HG03095 (cell line): Measurements from ENCODE around the gene FGFRL1.
A peak's percentile ranks its signal among the peaks of the same experiment; 100 is the strongest.

Source experiments
- ATAC-seq: cut with Tn5 transposase; IDR thresholded peaks from one replicate; pipeline ENCODE4 v1.9.1; 2021; ENCODE audit warnings: moderate library complexity; ENCODE audit not compliant: unreplicated experiment

The FGFRL1 gene, protein sequence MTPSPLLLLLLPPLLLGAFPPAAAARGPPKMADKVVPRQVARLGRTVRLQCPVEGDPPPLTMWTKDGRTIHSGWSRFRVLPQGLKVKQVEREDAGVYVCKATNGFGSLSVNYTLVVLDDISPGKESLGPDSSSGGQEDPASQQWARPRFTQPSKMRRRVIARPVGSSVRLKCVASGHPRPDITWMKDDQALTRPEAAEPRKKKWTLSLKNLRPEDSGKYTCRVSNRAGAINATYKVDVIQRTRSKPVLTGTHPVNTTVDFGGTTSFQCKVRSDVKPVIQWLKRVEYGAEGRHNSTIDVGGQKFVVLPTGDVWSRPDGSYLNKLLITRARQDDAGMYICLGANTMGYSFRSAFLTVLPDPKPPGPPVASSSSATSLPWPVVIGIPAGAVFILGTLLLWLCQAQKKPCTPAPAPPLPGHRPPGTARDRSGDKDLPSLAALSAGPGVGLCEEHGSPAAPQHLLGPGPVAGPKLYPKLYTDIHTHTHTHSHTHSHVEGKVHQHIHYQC

DNA sequence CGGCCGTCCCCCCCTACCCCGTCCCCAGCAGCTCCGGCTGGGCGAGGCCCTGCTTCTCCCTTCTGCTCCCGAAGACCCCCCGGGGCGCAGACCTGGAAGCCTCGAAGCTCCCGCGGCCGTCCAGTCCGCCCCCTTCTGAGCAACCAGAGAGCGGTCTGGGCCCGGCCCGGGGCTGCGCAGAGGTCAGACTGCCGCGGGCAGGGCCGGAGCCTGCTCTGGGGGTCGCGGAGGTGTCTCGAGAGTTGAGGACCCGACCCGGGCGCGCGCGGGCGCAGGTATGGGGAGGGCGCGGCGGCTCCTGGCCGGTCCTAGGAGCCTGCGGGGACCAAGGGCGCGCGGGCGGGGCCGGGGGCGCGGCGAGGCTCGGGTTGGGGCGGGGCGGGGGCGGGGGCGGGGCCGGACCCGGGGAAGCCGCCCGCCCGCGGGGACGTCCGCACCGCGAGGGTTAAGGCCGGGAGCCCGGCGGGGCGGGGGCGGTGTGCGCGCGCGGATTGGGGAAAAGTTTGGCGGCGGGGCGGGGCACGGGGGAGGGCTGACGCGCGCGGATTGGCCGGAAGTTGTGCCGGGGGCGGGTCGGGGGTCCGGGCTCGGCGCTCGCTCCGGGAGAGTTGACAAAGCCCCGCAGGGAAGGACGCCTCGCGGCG is at the start of gene FGFRL1:
Gene FGFRL1, plus strand, starts transcription at position 605 of the 644 bp plus-strand sequence. CDS start 860 bp downstream, outside the sequence.
- peak; percentile 39 for ATAC-seq

DNA sequence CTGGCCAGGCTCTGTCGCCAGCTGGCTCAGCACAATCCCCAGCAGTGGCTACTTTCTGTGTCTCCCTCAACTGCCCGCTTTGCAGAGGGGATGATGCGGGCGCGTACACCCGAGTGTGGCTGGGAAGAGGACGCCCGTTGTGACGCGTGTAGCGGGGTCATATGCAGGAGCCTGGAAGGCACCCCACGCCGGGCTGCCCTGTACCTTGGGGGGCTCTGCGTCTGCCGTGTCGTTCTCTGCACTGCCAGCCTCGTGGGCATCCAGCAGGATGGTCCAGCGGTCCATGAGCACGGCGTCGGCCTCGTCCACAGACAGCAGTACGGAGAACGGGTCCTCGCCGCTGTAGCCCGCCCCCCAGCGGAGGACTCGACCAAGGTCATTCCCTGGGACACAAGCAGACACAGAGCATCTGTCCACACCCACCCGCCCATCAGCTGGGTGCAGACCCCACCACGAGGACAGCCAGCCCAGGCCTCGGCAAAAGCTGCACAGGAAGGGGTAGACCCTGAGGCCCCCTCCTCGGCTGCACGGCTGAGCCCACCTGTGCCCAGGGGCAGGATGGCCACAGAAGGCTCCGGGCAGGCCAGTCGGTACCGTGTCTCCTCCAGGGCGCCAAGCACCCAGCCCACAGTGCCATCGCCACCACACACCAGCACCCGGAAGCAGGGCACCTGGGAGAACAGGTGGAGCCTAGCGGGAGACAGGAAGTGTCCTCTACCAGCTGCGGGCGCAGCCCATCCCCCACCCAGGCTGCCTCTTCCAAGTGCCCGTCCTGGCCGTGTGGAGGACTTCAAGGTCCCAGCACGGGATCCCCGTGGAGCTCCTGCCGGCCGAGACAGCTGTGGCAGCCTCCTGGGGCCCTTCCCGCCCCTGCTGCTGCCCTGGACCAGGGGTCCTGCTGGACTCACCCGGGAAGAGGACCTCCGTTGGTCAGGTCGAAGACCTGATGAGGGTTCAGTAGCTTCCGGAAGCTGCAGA is 48.9 kb upstream of the FGFRL1 start:
- no peak for ATAC-seq

DNA sequence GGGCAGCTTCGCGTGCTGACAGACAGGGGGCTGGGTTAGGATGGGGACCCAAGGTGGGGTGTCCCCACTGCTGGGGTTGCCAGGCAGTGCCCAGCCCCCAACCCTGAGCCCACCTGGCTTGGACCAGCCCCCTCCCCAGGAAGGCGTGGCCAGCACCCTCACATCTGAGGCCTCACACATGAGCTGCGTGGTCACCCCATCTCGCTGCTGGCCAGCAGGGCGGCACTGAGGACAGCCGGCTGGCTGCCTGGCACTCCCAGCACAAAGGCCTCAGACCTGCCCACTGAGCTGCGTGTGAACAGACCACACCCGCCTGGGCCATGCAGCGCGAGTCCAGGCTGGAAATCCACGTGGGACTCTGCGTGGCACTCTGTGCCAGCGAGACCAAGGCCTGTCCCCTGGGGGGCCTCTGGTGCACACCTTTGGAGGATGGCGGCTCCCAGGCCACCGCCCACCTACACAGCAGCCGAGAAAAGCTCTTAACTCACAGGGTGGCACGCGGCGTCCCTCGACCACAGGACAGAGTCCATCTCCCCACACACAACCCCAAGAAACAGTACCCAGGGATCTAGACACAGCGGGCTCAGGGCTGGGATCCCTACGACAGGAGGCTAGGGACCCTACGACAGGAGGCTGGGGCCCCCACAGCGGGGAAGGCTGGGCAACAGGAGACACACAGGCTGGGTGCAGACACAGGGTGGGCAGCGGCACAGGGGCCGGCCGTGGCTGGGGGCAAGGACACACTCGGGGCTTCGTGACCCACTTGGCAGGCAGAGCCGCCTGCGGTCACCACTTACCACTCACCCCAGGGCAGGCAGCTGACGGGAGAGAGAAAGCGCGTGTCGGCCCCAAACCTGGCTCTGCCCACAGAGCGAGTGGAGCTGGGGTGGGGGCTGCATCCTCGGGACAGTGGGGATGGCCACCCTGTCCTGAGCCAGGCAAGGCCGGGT is 47.9 kb upstream of the FGFRL1 start:
- ATAC-seq = no peak

DNA sequence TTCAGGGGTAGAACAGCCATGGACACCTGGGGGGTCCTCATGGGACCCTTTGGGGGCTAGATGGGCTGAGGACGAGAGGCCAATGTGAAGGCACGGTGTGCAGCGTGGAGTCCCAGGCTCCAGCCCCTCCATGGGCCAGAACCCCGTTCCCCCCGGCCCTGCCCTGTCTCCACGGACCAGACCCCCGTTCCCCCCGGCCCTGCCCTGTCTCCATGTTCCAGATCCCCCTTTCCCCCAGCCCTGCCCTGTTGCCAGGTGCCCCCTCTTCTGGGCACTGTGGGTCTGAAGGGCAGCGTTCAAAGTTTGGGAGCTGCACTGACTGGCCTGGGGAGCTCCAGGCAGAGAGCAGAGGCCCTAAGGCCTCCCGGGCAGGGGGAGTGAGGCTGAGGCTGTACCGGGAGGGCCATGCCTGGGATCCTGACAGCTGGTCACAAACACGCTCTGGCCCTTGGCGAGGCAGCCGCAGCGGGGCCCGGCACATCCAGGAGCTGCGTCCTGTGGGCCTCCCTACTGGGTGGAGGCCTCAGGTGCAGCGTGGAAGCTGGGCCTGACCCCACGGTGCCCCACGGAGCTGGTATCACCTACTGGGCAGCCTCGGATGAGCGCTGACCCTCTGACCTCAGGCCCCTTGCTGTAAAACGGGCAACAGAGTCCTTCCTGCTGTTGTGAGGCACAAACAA is 46.9 kb upstream of the FGFRL1 start:
- ATAC-seq = no peak

DNA sequence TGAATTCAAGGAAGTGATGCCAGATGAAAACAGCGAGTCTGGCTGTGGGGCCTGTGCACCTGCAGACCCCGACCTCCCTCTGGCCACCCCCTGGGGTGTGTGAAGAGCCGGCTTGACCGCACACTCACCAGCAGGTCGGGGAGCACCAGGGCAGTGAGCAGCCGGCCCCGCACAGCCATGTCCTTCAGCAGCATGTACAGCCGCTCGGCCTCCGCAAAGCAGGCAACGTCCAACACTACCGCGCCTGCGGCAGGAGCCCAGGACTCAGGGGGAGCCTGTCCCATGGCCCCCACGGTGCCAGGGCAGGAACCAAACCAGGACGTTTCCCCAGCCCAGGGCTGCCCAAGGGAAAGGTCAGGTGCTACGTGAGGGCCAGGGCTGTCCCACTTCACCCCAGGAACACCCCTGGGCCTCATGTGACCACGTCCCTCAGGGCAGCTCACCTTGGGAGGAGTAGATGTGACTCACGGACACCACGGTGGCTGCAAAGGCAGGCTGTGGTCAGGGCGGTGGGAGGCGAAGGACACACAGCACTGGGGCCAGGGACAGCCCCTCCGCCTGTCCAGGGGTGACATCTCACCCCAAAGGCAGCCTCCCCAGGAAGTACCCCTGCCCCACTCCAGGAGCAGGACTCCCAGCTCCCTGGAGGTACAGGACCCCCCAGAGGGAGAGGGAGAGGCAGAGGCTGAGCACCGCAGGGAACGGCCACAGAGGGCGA is 46.2 kb upstream of the FGFRL1 start:
- ATAC-seq = no peak

DNA sequence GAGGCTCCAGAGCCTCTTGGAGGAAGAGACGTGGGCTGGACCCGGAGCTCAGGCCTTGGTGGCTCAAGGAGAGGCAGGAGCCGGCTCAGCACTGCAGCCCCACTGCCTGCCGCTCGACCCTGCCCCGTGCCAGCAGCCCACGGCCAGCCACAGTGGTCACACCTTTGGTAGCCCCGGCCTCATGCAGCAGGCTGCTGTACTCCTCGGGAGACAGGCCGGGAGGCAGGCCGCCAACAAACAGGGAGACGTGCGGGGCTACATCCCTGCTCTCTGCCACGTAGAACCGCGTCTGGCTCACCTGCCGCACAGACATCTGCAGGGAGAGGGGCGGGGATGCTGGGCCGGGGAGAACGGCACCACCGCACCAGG is 45.7 kb upstream of the FGFRL1 start:
- no peak for ATAC-seq

DNA sequence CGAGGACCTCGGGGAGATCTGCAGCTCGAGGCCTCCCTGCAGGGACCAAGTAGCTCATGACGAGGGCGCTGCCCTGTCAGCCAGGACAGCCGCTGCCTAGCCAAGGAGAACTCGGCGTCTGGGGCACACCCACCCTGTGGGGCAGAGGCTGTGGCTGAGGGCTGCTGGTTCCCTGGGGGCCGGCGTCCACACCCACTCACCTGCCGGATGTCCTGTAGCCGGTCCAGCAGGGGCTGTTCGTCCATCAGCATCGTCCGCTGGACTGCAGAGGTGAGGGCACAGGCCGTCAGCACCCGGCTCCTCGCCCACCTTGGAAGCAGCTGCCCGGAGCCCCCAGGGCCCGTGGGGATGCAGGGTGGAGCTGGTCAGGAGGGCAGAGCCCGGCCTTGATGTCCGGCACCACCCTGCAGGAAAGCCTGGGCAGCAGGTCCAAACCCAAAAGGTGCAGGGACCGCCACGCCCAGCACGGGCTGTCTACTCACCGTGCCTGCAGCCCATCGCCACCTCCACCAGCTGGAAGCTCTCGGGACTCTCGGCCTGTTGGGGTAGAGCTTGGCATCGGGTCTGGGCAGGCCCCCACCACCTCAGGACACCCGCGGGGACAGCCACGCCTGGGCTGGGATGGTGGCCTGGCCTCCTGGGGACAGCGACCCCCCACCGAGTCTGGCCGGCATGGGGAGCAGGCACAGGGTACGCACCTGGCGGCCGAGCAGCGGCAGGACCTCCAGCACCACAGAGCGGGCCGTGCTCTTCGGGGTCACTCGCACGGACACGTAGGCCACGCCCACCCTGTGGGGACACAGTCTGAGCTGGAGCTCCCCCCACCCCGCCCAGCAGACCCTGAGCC is 44.9 kb upstream of the FGFRL1 start:
- ATAC-seq = no peak

DNA sequence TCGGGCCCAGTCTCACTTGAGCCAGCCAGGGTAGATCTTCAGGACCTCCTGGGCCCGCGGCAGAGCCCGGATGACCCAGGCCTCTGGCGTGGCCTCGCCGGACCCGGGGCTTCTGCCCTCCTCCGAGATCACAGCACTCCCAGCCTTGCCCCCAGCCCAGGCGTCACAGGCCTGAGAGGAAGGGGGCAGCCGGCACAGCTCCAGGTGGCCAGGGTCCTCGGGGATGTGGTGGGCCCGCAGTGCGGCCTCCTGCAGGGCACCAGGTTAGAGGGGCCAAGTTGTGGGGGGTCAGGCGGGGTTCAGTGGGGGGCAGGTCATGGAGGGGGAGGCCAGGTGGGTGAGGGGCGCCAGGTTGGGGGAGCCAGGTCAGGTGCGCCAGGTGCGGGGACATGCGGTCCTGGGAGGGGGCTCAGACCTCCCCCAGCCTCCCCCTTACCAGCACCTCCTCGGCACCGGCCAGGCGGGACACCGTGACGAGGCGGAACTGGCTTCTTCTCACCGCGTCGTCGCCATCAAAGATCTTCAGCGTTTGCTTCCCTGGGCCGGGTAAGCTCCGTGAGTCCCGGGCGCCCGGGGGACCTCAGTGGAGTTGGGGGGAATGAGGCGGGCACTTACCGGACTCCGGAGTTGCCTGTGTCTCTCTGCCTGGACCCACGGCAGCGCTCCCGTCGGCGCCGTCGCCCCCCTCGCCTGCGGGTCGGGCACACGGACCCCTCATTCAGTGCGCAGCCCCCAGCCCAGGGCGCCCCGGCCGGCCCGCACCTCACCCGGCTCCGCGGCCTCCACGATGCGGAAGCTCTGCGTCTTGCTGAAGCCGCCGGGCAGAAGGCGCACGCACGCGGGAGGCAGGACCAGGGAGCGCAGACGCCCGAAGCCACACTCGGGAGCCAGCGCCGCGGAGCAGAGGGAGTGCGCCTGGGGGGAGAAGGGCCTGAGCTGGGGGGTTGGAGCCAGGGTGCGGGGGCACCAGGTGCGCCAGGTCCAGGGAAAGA is 44.0 kb upstream of the FGFRL1 start:
- ATAC-seq = no peak

DNA sequence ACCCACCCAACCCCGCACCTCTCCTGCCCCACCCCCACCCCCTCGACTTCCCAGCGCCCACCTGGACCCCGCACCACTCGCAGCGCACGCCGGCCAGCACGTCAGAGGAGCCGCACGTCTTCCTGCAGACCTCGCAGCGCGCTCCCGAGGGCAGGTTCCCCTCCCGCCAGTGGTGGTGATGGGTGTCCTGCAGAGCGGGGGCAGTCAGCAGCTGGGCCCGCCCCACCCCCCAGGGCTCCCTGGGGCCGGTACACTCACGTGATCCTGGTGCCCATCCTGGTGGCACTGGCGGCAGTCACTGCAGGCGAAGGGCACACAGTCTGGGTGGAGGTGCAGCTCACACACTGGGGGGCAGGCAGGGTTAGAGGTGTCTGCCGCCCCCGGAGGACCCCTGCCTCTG is 43.2 kb upstream of the FGFRL1 start:
- no peak for ATAC-seq

DNA sequence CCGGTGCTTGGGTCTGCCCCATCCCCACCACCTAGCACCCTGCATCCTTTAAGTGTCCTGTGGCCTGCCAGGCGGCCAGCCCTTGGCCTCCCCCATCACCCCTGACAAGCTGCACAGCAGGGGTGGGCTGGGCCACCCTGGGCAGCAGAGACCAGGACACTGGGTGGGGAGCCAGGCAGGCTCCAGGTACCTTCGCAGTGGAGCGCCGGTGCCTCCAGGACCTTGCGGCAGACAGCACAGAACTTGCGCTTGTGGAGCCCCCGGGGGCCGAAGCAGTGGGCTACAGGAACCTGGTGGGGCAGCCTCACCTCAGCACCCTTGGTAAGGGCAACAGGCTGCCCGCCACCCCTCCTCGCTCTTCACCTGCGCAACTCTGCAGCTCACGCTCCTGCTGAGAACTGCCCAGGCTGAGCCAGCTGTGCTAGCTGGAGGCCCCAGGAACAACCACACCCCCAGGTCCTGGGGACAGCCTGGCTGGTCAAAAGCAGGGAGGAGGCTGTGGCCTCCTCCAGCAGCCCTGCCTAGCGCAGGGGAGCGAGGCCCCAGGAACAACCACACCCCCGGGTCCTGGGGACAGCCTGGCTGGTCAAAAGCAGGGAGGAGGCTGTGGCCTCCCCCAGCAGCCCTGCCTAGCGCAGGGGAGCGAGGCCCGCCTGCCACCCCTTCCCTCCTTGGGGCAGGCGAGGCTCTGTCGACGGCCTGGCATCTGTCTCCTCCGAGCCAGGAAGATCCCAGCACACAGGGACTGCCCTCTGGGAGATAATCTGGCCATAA is 42.6 kb upstream of the FGFRL1 start:
- no peak for ATAC-seq

DNA sequence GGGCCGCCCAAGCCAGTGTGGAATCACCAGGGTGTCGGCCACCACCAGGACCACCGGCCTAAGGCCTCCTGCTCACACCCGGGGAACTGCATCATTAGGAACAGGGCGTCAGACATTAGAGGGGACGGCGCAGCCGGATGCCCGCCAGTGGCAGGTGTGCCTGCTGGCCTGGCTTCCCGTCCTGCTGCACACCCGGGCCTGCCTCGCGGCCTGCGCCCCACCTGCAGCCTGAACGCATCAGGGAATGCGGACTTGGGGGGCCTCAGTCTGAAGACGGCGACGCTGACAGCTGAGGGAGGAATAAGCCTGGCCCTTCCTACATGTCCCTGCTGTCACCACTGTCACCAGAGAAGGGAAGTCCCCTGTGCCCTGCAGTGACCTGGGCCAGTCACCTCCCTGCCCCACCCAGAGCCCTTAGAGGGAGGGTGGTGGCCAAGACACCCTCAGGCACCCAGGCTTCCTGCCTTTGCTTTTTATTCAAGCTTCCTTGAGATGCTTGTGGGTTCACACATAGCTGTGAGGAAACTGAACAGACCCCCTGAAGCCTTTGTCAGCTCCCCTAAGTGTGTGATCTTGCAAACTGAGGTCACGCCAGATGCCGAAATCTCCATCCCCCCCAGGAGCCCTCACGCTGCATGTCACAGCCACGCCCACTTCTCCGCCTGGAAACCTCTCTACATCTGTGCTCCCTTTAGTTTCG is 41.2 kb upstream of the FGFRL1 start:
- ATAC-seq = no peak

DNA sequence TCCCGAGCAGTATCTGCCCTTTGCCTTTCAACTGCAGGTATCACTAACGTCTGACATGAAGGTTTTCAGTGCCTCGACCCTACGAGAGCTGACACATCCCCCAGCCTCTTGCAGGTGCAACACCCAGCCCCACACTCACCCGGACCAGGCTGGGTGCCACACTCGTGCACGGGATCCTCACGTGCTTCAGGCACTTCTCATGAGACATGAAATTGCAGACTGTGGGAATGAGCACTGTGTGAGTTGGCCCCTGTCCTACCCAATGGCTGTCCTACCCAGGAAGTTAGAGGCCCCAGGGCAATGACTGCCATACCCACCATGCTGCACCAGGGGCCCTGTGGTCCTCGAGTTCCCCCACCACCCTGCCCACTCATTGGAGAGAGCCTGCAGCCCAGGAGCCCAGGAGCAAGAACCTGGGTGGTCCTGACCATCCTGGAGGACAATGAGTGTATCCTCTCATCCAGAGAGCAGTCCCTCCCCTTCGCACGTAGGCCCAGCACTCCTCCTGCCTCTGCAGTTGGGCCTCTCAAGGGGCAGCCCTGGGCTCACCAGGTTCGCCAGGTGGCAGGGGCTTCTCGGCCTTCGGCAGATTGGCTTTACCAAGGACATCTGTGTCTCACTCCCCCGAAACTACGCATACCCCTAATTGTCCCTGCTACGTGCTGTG is 40.4 kb upstream of the FGFRL1 start:
- ATAC-seq = no peak

DNA sequence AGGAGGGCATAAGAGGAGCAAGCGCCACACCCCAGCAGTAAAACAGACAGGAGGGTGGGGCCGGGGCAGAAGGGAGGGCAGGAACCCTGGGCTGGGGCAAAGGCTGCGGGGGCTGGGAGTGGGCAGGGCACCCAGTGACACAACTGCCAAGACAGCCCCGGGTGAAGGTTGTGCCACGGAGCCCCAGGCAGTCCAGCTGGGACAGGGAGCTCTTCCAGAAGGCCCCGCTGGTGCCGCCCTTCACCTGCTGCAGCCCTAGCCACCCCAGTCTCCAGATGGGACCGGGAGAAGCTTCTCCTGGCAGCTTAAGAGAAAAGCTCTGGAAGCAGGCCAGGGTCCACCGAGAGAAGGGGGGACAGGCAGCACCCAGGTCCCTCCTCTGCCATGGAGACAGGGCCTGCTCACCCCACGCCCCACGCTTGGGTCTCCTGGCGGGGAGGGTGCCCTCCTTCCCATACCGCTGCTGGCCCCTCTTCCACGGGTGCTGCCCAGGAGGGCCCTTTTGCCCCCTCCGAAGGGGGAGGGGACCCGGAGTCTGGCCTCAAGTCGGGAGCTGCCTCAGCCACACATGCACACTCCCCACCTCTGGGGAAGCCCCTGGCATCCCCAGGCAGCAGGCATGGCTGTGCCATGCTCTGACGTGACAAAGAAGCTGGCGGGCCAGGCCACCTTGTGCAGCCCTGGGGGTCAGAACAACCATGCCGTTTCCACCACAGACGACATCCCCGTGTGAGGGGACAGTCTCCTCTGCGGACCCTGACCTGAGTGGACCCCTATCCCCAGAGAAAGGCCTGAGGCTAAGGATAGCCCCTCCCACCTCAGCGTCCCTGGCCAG is 39.5 kb upstream of the FGFRL1 start:
- ATAC-seq = no peak
